ENCODE results near the gene TEX2. TPM values are rescaled to one million over a fixed set of nuclear protein-coding genes. Genes with fewer than 3 reads are reported as not detected.

The TEX2 gene
- total and polyA plus RNA-seq, 2 of the 13 experiments (the other 11 are each of a cell fraction or from before 2014, with no cell fraction given), result 21.4 to 37.7 TPM

DNA sequence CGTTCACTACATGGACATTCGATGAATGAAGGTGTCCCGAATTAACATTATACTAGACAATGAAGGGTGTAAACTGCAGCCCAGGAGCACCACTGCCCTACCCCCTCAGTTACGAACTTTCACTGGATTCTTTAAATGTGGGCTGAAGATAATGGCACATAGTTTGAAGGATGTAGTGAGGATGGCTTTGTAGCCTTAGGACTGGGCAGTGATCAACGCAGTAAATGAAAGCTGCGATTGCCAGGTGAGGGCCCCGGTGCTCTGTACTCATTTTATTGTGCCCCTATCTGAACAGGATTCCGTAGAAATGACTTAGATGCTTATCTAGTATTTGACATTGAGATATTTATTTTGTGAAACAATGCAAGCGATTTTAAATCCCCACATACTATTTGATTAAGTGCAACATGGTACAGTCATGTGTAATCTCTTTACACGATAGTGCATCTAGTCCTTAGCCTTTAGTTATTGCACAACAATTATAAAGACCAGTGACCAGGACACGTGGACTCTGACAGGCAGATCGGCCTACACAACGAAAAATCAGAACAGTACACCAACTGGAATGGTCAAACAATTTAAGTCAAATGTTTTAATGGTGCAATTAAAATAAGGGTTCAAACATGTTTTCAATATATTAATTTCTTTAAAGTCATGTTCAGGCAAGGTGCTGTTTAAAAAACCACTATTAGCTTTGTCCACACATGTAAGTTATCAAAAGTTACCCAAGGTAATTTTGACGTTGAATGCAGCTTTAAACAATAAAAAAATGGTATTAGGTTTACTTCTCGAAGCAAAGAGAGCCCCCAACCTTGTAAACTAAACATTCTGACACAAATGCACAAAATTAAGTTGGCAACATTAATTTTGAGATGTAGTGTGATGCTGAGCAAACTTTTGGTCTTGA, 115.7 kb downstream of the TEX2 start (continued):
- TF ChIP-seq, protein P1, sequence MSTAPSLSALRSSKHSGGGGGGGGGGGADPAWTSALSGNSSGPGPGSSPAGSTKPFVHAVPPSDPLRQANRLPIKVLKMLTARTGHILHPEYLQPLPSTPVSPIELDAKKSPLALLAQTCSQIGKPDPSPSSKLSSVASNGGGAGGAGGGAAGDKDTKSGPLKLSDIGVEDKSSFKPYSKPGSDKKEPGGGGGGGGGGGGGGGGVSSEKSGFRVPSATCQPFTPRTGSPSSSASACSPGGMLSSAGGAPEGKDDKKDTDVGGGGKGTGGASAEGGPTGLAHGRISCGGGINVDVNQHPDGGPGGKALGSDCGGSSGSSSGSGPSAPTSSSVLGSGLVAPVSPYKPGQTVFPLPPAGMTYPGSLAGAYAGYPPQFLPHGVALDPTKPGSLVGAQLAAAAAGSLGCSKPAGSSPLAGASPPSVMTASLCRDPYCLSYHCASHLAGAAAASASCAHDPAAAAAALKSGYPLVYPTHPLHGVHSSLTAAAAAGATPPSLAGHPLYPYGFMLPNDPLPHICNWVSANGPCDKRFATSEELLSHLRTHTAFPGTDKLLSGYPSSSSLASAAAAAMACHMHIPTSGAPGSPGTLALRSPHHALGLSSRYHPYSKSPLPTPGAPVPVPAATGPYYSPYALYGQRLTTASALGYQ (CRISPR knock-in tag; IDR thresholded peaks at IDR 0.05), result peak; percentile 37; the same call in 1 of the 2 replicates
- TF ChIP-seq, protein P2, sequence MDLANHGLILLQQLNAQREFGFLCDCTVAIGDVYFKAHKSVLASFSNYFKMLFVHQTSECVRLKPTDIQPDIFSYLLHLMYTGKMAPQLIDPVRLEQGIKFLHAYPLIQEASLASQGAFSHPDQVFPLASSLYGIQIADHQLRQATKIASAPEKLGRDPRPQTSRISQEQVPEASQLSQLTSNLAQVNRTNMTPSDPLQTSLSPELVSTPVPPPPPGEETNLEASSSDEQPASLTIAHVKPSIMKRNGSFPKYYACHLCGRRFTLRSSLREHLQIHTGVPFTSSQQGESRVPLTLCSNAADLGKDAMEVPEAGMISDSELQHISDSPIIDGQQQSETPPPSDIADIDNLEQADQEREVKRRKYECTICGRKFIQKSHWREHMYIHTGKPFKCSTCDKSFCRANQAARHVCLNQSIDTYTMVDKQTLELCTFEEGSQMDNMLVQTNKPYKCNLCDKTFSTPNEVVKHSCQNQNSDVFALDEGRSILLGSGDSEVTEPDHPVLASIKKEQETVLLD (CRISPR knock-in tag; IDR thresholded peaks at IDR 0.05; ENCODE audit: low read depth), result no peak
- TF ChIP-seq TFDP1 (CRISPR knock-in tag; IDR thresholded peaks at IDR 0.05; ENCODE audit: borderline replicate concordance) (no peak; the same call in 1 of the 2 replicates), TCF7 (IDR thresholded peaks at IDR 0.05; ENCODE audit: low read depth) (no peak), ZNF605 (CRISPR knock-in tag; IDR thresholded peaks at IDR 0.05) (no peak), ZNF451 (CRISPR knock-in tag; IDR thresholded peaks at IDR 0.05) (no peak), ZNF616 (CRISPR knock-in tag; IDR thresholded peaks at IDR 0.05; ENCODE audit: low read depth) (no peak), ZNF660 (CRISPR knock-in tag; IDR thresholded peaks at IDR 0.05; ENCODE audit: borderline replicate concordance, low read depth) (no peak), ZNF746 (CRISPR knock-in tag; IDR thresholded peaks at IDR 0.05) (no peak), ATF7 (IDR thresholded peaks at IDR 0.05) (no peak), ATF7 (CRISPR knock-in tag; IDR thresholded peaks at IDR 0.05) (no peak), TAF15 (IDR thresholded peaks at IDR 0.05; ENCODE audit: low read depth, low read length, poor library complexity, severe bottlenecking) (no peak), ZNF350 (CRISPR knock-in tag; IDR thresholded peaks at IDR 0.05; ENCODE audit: borderline replicate concordance, low read depth) (no peak), GFI1 (CRISPR knock-in tag; IDR thresholded peaks at IDR 0.05; ENCODE audit: borderline replicate concordance) (no peak), GTF3A (CRISPR knock-in tag; conservative IDR thresholded peaks at IDR 0.05) (no peak), ZNF383 (CRISPR knock-in tag; IDR thresholded peaks at IDR 0.05; ENCODE audit: borderline replicate concordance) (no peak), MXD4 (CRISPR knock-in tag; IDR thresholded peaks at IDR 0.05) (peak; percentile 42; the same call in 1 of the 2 replicates), IRF2 (CRISPR knock-in tag; IDR thresholded peaks at IDR 0.05) (peak; percentile 11; the same call in 1 of the 2 replicates), AHDC1 (CRISPR knock-in tag; IDR thresholded peaks at IDR 0.05; ENCODE audit: borderline replicate concordance) (no peak)

Measured in HepG2 (cell line).